NCI-H1694 treated with DMSO at 0.1 percent for 48 hours (cell line): ENCODE data around the gene LSAMP.

Experiments used
- DNase-seq: peaks from one replicate; lab custom pipeline; 2025; lab: John Stamatoyannopoulos, UW

The LSAMP gene

DNA sequence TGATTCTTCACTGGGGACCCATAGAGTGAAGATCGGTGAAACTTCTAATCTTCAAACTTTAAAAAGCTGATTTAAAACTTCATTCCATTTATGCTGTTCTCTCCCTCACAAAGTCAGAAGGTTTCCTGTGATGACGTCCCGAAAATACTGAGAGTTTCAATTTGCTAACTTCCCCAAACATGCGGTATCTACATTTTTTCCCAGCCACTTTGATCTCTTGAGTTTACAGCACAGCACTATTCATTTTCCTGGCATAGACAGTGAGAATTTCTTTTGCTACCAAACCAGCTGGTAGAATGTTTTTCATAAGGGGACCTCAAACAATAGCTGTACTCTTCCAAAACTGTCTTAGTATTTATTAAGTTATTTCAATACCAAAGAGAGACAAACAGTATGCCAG is 156.8 kb downstream of the LSAMP start:
- DNase-seq: no peak

DNA sequence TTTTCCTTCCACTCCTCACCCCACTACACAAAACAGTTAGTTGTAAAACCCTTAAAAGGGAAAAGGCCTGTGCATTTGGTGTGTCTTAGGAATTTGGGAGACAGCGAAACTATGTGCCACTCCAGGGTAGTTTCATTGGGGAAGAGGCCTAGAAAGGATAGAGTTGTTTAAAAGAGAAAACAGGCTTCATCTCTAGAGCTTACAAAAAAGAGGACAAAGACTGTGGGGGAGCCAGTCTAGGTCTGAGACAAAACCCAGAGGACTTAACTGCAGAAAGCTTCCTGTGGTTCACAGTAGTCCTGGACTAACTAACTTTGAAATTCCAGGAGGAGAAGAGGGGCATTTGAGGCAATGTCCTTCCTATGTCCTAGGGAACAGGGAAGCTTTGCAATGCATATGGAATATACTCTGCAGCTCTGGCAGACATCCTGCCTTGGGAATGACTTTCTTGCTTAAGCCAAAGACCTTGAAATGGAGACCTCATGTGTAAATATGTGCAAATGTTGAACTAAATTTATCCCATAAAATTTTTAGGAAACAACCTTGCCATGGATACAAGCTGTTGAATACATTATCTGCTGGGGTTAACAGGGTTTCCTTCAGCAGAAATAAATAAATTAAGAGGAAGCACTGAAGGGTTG is 159.4 kb downstream of the LSAMP start:
- no peak for DNase-seq

DNA sequence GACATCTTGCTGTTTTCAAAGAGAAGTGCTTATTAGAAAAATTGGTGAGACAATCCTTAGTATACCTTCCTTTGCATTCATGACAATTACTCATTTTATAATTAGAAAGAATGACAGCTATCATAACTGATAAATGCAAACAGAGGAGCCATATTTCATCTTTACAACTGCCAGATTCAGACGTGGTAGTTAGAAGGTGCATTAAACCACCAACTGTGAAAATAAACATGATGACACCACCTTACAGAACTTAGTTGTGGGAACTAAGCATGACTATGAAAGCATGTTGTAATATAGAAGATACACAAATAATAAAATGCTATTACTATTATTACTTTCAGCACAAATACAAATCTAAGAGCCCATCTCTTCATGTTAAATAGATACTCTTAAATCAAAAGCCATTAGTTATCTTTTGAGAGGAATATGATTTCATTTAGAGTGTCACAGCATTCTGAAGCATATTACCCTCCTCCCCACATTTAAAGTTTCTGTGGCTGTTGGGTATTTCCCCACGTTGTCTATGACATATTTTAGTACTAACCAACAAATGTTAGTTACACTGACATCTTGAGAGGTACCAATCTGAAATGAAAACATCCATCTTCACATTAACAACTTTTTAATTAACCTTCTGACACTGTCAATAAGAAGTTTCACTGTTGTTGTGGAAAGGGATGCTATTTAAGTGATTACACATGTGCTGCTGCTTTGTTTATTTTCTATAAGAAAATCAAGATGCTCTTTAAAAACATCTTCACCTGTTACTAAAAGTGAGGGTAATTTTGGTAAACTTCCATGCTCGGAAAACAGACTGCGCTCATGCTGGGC is 163.8 kb downstream of the LSAMP start:
- DNase-seq: no peak

DNA sequence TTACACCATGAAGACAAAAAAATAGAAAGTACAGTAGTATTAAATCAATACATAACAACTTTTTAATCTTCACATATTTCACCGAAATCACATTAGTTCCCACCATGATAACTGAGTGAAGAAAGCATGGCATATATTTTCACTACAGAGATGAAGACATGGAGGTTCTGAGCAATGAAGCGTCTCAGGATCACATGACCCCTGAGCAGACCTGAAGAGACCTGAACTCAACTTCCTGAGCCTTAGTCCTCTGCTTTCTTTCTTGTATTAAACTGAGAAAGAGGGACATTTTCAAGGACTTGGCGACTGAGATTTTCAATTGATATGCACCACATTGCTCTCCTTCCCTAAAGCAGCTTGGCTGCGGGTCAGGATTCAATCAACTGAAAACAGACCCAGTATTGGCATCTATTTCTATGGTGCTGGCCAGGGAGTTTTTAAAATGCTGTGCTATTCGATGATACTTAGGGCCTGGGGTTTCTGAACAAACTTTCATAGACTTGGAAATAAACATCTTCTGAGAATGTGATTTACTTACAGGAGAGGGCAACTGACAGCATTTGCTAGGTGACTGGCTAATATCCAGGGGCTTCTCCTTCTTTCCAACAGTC is 165.1 kb downstream of the LSAMP start:
- DNase-seq: no peak

DNA sequence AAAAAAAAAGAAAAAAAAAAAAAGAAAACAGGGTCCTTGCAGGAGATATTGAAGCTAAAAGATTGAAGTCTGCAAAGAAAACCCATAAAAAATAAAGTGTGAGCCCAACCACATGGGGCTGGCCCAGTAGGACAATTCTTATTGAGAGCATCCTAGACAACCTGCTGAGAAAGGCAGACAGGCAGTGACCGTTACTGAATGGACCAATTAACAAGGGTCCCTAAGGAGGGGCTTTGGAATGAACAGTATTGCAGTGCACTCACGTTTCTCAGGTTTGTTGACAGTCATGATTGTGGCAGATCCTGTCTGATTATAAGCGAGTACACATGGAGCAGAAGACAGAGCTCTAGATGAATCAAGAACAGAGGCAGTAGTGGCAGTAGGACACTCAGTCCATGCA is 168.6 kb downstream of the LSAMP start:
- DNase-seq: no peak

DNA sequence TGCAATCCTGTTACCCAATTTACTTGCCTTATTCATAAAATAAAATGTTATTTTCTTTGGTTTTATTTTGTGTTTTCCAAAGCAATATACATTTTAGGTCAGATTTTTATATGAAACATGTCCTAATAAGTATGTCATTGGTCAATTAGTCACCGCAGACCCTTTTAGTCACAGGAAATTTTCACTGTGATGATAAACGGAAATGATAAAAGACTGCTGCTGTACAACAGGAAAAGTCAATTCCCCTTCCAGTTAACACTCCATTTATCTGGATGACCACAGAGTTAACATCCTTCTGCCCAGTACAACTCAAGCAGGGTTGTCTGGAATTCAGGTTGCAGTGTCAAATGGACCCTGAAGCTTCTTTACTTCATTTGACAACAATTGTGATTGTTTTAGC is 175.2 kb downstream of the LSAMP start:
- DNase-seq: no peak

DNA sequence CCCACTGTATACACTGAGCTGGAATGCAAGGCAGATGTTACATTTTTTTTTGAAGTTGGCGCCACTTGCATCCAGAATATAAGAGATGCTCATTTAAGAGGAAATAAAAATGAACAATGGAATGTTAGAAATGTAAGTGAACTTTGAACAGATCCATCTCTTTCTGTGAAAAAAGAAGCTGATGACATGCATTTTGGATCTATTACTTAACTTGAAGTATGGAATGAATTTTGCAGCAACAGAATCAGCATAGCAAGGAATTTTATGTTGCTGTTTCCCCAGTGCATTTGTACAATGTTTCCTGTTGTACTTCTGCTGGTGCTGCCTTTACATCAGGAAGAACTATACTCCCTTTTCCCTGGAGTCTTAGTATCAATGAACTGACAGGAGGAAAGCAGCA is 178.2 kb downstream of the LSAMP start:
- DNase-seq: no peak

DNA sequence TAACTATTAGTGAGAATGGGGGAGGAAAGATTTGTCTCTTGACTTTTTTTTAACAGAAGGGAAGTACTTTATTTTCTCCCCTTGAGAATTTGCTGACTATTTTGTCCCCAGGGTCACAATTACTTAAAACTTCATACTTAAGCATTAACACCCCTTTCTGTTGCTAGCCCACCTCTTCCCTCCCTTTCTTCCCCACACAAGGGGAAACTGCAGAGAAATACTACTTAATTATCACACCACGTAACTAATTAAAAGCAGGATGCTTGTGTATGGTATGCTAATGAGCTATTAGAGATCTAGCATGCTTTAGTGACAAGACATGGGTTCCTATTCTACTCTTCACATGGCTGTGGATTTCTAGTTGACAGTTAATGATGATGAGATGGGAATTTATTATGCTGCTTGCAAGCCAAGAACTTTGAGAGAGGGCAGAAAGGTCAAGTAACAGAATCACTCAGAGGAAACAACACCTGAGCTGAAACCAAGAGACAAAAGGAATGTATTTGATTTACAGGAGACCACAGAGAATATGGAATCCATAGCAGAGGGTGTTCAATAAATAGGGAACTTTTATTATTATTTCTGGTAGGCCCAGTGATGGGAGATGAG is 179.2 kb downstream of the LSAMP start:
- DNase-seq: no peak

DNA sequence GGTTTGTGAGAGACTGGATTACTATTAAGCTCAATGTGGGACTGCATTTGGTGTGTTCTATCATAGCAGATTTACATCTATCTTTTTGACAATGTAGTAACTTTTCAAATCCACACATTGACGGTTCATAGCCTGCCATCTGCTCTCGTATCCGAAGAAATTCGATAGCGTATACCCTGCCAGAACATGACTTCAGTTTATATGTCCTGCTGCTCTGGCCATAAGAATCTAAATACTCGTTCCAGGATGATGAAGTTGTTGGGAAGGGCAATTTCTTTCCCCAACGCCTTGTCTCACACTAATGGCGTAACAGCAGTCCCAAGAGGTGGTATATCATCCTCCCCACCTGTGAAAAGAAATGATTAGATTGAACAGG is 180.0 kb downstream of the LSAMP start:
- peak; percentile 46 for DNase-seq

DNA sequence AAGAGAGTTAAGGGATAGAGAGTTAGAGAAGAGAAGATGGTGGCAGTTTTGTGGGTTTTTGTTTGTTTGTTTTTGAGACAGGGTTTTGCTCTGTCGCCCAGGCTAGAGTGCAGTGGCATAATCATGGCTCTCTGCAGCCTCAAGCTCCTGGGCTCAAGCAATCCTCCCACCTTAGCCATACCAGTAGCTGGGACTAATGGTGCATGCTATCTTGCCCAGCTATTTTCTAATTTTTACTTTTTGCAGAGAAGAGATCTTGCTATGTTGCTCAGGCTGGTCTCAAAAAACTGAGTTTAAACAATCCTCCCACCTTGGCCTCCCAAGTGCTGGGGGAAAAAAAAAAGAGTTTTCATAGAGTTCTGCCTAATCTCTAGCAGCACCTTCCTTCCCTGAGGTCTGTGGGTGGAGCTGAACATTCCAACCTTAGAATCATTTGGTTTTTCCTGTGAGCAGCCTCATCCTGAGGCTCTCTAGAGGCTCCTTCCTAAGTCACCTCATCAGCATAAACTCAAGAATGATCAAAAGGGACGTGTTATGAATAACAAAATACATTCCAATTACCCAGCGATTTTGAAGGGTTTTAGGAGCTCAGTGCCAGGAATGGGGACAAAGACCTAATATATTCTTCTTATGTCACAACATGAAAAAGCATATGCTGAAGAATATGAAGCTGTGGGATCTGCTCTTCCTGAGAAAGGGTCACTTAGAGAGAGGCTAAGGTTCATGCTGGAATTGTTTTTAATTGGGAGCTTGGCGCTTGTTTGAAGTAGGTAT is 180.6 kb downstream of the LSAMP start:
- DNase-seq: no peak

DNA sequence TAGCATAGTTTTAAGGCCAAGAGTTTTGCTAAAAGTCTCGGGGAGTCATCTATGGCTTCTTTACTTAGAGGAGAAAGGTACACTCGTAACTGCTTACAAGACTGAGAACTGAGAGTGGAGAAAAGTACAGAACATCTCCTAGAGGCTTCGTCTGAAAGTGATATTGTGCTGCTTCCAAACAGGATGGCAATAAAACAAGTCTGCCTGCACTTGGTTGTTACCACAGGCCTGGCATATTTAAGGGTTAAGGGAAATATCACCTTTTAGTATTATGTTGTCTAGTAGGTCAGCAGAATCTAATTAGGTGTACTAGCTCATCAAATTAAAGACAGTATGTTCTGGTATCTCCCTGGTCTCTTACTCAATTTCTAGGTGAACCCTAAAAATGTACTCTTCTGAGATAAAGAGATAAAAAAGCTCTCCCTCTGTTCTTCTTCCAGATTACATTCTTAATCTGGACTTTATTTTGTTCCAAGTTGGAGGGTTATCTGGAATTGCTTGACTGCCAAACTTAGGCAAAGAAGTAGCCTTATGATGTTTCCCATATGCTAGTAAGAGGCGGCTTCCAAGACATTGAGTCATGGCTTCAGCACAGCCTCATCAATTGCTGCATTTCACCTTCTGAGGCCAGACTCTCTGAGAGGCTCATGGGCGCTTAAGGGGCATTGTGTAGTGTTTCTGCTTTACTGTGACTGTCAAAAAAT is 181.3 kb downstream of the LSAMP start:
- DNase-seq: no peak

DNA sequence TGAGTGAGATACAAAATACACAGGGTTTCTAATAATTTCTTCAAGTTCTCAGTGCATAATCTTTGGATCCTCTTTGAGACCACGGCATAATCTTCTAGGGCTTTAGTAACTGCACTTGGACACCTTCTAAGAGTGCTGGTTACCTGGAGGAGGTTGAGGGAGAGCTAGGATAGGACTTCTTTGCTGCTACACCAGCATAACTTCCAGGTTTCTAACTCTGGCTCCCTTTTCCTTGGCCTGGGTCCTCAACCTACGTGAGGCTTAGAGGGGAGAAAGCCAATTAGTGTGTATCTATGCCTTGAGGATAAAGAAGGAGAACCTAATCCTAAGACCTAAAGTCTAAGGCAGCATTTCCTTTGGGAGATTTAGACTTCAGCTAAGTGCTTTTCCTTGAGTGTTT is 184.8 kb downstream of the LSAMP start:
- no peak for DNase-seq

DNA sequence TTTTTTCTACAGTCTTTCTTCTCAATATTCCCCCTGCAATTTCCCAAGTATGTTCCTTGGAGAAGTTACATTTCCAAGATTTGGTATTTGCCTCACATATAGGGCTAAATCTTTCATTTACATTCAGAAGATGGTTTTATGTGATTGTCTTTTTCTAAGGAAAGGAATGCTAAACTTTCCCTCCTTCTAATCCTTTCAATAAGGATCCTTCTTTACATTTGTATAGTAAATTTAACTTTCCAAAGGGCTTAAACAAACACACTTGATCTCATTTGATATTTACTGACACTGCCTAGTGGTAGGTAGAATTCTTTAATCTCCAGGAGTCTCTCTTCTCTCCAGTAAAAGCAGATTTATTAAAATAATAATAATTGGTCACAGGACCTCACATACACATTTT is 185.3 kb downstream of the LSAMP start:
- no peak for DNase-seq

DNA sequence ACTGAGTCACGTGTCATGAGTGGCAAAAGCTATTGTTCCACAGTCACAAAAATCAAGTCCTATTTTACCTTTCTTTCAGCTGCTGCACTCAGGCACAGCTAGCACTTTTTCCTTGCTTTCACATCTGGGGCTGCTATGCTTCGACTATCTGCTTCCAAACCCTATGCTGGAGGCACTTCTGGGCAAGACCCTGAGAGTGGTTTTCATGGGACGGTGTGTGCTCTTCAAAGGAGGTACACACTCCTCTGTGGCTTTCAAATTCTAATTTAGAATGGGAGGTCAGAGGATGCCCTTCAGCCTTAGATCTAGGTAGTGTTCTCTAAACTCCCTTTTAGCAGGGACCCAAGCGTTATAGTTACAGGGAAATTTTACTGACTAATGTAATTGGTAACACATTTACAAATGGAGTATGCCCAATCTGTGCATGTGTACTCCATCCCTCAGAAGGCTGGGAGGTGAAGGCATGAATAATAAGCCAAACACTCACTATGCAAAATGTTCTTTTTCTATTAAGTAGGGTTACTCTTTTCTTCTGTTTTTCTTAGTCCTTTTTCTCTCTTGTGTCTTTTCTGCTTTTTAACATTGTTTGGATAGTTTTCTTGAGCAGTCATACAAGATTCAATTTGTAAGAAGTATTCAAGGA is 188.3 kb downstream of the LSAMP start:
- no peak for DNase-seq

DNA sequence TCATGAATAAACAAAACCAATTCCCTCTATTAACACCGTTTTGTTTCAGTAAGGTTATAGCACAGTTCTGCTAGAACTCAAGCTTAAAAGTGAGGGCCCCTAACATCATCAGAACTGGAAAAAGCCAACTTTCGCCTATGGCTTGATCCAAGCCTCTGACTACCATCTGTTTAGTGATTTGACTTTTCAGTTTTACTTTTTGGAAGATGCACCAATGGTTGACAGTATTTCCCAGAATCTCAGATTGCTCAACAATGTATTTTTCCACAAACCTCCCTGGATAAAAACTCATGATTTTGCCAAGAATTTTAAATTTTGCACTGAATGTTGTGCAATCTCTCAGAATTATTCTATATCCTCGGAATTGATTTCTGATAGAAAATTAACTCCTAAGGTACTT is 190.7 kb downstream of the LSAMP start:
- DNase-seq: no peak

DNA sequence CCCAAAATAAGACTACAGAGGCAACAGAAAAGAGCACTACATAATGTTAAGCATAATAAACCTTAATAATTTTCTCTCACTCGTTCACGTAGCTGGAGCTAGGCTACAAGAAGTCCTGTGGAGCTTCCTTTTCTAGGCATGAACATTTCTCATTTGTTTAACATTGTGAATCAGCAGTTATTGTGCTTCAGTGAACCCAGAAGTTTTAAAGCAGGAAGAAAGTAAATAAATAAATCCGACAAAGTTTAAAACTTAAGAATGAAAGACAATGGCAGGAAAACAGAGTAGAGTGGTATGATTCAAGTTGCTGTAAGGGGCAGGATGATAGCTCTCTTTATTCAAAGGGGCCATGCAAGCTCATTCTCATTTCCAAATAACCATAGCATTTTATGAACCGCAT is 191.8 kb downstream of the LSAMP start:
- no peak for DNase-seq

DNA sequence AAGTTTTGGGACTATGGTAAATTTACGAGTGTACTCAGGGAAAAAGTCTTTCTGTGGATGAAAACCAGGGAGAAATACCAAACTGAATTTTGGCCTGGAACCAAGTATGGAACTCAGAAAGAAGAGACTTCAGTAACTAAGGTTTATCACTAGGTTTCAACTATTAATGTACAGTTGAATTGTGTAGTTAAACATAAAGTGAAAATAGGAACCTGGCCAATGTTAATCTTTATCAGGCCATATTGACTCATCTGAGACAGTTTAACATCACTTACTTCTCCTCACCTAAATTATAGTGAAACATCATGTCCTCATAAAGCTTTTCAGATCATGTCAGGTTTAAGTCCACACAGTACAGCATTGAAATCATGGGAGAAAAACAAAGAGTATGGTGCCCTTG is 197.7 kb downstream of the LSAMP start:
- DNase-seq: no peak

DNA sequence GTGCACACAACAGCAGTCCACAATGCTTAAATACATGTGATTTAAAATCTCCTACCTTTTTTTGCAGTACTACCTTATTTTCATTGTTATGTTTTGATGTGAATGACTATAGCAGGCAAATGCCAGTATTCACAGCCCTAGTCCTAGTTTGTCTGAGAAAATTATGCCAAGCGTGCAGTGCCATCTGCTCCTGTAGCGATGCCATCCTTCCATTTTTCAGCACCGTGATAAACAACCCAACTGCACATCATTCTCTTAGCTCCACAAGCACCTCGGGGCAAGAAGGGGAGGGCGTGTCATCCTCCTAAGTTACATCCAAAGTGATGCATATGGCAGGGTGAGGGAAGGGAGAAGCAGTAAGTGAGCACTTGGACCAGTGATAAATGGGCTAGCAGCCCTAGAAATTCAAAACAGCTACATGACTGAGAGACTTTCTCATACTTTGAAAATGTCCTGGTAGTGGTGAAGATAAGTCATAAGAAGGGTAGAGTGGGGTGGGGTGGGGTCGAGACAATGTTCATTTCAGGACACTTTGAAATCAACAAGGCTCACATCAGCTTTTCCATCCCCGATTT is 198.8 kb downstream of the LSAMP start:
- peak; percentile 92 for DNase-seq

DNA sequence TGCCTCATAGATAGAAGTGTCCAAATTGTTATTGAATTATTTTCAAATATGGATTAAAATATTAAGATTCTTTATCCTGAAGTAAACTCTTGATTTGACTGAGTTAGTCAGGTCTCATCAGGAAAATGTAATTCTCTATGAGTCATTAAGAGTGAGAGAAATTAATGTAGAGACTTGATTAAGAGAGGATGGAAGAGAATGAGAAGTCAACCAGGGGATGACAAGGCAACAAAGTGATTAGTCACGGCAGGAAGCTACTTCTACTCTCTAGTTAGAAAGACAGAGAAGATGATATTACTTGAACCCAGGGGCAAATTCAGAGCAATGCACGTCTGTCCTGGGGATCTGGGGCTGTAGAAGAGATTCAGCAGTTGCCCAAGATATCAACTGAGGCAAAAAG is 202.5 kb downstream of the LSAMP start:
- no peak for DNase-seq

DNA sequence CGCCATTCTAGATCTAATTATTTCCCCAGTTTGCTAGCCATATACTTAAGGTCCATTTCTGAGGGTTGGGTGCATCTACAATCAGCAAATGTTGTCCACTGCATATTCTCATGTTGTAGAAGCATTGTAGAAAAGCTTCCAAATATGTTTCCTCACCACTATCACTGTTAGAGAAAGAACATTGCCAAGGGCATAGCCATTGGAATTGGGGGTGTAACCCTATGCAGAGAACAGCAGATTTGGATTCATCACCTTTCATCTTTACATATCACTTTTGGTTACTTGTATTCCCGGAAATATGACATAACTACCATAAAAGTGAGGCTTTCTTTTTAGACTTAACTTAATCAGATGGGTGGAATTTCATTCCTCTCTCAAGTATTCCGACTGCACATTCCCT is 203.6 kb downstream of the LSAMP start:
- no peak for DNase-seq

DNA sequence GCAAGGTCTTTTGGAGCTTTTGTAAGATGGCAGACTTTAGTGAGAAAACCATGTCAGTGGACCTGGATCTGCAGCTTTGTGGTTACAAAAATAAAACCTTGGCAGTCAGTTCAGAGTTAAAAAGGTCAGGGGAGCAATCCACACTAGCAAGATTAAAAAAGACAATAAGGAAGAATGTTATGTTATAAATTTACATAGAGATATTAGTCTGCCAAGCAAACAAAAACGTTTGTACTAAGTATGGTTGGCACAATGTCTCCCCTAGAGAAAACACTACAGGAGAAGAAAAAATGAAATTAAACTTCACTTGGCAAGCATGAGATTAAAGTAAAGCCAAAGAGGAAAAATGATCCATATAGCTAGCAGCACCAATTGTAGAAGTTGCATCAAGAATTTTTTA is 205.0 kb downstream of the LSAMP start:
- no peak for DNase-seq
